Activated naive CD8-positive, alpha-beta T cell treated with anti-CD3 and anti-CD28 coated beads, Interleukin-2, amount 50 U/mL, for 16 hours (primary cell): ENCODE data around the gene ZNF263.

Experiments used
- DNase-seq: peaks from one replicate; pipeline ENCODE4 v3.0.0-alpha.2; 2020; ENCODE audit warnings: low read depth, low spot score

The ZNF263 gene

DNA sequence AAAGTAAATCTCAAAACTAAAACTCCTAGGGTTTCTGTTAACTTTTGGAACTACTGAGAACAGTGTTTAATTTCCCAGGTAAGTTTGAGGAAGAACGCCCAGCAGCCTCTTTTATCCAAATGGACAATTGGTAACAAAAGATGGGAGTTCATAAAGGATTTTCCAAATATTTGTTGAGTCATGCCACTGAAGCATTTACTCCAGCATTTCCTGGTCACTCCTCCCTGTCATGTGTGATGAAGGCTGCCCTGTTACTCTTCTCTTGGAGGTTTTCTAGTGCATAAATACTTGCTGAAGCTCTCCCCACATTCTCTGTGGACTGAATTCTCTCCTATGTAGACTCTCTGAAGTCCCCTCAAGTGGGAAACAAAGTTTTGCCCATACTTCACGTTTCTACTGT is 38.5 kb downstream of the ZNF263 start:
- no peak for DNase-seq

DNA sequence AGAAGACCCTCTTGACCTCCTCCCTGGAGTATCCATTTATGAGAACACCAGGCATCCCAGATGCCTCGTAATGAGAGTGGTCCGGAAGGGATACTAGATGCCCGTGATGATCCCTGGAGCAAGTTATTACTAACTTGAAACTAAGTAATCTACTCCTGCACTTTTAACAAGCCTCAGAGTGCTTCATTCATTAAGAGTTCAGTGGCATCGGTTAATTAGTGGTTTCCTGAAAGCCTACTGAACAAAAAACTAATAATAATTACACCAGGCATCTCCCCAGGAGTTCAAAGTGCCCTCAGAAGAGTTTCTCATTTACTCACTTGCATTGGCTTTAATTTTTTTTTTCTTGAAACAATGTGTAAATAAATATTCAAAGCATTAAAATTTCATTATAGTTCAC is 44.2 kb downstream of the ZNF263 start:
- no peak for DNase-seq

DNA sequence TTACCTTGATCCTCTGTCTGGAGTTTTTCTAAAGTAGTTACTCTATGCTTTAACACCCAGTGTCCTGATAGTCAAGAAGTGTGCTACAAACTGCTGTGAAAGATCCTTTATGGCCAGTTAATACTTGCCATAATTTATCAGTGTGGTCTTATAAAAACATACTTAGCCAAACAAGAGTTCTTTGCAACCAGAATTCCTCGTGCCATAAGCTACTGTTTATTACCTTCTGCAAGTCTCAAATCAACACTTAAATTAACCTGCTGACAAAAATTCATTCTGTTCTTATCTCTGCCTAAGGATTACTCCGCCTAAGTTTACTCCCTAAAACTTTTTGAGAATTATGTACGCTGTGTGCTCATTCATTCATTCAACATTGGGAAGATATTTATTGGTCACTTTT is 44.8 kb downstream of the ZNF263 start:
- DNase-seq, result no peak

DNA sequence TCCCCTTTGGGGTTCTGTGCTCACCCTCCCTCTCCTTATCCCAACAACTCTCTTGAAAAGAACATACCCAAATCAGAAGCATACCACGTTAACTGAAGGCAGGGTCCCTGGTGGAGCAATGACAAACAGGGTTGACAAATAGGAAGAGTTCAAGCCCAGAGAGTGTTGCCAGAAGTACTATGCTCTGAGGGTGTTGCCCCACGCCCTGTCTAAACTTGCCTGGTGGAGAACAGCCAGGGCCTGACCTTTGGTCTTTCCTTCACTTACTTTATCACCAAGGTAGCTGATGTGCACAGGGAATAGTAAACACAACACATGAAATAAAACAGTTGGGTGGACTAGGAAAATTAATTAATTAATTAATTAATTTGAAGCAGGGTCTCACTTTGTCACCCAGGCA is 45.4 kb downstream of the ZNF263 start:
- no peak for DNase-seq
